Occipital lobe (tissue), 2 donors: ENCODE results near the gene ZFYVE19. TPM values are rescaled to one million over a fixed set of nuclear protein-coding genes. Genes with fewer than 3 reads are reported as not detected.

Source experiments
- DNase-seq: peaks from one replicate; lab custom pipeline; 2025; lab: John Stamatoyannopoulos, UW
- total RNA-seq: library from RNA; depleted of rRNA; stranded (reverse); fragments of >200 nt; gene quantifications from one replicate; pipeline ENCODE4 v1.2.3, GENCODE V29; 2014

The ZFYVE19 gene, protein sequence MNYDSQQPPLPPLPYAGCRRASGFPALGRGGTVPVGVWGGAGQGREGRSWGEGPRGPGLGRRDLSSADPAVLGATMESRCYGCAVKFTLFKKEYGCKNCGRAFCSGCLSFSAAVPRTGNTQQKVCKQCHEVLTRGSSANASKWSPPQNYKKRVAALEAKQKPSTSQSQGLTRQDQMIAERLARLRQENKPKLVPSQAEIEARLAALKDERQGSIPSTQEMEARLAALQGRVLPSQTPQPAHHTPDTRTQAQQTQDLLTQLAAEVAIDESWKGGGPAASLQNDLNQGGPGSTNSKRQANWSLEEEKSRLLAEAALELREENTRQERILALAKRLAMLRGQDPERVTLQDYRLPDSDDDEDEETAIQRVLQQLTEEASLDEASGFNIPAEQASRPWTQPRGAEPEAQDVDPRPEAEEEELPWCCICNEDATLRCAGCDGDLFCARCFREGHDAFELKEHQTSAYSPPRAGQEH
- 21.8 TPM for total RNA-seq

- peak; percentile 98 for DNase-seq
Measured at GRCh38 chr15:40807028-40807887, at the start of gene ZFYVE19, which contains the start of gene DNAJC17. ZFYVE19 (plus strand) TSS chr15:40807089; CDS start chr15:40807590, 501 bp downstream. DNAJC17 (minus strand) TSS chr15:40807473; CDS start chr15:40807446, 27 bp downstream.

DNA sequence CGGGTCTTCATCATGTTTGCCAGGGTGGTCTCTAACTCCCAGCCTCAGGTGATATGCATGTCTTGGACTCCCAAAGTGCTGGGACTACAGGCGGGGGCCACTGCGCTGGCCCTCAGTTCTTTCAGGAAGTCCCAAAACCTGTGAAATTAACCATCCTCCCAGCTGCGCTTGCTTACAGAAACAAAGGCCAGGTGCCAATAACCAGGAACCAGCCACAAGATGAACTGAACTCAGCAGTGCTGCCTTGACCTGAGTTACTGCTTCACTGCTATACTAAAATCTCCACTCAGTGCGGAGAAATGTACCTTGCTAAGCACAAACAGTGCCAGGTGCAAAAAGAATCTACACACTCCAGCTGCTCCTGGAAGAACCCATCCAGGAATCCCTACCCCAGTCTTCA lies 46.9 kb upstream of the ZFYVE19 start:
- no peak for DNase-seq

DNA sequence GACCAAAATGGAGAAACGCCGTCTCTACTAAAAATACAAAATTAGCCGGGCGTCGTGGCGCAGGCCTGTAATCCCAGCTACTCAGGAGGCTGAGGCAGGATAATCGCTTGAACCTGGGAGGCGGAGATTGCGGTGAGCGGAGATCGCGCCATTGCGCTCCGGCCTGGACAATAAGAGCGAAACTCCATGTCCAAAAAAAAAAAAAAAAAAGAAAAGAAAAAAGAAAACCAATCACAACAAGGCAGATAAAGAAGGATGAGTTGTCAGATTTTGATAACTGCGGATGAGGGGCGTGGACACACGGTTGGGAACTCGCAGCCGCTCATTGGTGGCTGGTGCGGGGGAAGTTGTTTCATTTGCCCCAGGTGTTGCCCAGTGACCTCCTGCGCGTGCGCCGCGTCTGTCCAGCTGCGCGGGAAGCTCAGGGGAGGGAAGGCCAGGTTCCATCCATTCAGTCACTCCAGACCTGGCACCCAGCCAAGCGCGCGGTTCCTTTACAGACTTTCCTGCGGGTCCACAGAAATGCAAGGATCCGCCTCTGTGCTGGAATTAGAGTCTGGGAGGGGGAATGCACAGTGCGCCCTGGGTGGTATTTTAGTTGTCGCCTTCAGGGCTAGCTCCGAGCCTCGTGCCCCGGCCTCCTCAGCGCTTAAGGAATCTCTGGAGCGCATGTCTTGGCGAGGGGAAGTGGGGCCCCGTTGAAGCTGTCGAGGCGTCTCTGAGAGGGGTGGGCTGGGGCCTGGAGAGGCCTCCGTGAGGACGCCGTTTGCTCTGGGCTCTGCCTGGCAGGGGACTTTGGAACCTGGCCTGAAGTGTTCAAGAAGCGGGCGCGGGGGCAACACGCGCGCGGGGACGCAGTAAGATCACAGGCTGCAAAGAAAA lies 43.7 kb upstream of the ZFYVE19 start:
- no peak for DNase-seq

- DNase-seq = no peak
Measured at GRCh38 chr15:40763801-40764628, 42.9 kb upstream of the ZFYVE19 start, which contains the start of gene GCHFR. GCHFR (plus strand) TSS chr15:40764068; CDS start chr15:40764181, 113 bp downstream.

DNA sequence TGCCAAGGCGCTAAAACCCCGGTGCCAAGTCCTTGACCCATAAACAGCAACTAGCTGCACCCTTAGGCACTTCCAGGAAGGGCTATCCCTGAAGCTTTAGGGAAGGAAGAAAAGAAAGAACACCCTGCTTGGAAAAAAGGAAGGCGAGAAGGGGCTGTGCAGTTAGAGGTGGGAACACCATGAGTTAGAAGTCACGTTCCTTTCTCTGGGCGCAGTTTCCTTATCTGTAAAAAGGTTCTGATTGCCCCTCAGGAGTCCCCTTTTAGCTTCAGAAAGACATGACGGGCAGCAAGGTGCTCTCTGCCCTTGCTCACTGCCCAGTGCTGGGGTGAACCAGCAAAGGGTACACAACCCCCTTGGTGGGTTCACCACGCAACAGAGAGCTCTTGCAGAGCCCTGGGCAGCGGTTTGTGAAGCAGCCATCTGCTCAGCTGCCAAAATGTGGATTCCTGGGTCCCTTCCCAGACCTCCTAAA lies 42.2 kb upstream of the ZFYVE19 start:
- no peak for DNase-seq

- no peak for DNase-seq
Measured at GRCh38 chr15:40766194-40766815, 40.6 kb upstream of the ZFYVE19 start.

GRCh38 chr15:40766906-40767837 lies 39.7 kb upstream of the ZFYVE19 start:
- DNase-seq = no peak

DNA sequence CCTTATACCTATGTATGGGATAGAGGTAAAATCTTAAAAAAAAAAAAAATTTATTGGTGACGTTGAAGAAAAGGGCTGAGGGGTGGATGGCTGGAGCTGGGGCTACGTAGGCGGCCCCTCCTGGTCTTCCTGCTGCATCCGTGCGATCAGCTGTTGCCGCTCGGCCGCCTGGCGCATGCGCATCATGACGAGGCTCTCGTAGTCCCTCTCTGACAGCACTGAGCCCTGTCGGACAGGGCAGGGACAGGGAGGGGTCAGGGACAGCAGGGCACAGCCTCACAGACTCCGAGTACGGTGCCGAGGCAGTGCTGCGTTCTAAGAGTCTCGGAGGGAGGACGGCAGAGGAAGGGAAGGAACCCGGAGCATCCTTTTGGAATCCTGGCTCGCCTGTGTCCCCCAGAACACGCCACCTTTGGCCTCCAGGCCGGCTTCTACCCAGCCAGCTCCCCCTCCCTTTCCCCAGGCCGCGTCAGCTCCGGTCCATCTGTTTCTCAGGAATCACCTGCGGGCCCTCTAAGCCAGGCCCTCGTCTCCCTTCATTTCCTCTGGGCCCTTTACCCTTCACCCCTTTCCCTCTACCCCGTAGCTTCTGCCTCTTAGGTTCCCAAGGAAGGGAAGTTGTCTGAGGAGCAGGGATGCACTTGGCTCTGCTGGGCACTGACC lies 38.9 kb upstream of the ZFYVE19 start:
- no peak for DNase-seq

DNA sequence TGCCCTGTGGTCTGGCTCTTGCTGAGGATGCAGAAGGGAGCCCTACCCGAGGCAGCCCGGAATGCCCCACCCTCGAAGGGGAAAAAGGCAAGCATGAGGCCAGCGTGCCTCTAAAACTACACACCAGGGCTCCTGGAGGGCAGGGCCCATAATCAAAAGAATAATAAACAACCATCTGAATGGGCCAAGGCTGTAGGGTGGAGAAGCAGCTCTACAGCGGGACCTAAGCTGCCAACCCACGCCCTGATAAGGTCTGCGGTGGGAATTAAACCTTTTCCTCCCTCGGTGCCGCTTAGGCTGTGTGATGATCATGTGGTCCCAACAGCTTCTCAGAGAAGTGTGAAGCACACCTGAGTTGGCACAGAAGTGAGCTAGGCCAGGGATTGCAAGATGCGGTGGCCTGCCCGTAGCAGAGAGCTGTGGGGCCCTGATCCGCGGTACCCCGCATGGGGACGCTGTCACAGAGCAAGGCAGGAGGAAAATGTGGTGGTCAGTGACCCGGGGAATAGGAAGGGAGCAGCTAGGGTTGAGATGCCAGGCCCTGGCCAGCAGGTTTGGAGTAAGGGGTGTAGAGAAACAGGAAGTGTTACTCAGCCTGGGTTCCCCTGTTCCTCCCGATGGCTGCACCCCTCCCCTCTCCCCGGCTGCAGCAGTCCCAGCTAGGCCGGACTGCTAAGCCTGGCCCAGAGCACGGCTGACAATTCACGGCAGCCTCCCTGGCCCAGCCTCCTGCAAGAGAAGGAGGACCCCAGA lies 38.2 kb upstream of the ZFYVE19 start:
- DNase-seq = no peak

DNA sequence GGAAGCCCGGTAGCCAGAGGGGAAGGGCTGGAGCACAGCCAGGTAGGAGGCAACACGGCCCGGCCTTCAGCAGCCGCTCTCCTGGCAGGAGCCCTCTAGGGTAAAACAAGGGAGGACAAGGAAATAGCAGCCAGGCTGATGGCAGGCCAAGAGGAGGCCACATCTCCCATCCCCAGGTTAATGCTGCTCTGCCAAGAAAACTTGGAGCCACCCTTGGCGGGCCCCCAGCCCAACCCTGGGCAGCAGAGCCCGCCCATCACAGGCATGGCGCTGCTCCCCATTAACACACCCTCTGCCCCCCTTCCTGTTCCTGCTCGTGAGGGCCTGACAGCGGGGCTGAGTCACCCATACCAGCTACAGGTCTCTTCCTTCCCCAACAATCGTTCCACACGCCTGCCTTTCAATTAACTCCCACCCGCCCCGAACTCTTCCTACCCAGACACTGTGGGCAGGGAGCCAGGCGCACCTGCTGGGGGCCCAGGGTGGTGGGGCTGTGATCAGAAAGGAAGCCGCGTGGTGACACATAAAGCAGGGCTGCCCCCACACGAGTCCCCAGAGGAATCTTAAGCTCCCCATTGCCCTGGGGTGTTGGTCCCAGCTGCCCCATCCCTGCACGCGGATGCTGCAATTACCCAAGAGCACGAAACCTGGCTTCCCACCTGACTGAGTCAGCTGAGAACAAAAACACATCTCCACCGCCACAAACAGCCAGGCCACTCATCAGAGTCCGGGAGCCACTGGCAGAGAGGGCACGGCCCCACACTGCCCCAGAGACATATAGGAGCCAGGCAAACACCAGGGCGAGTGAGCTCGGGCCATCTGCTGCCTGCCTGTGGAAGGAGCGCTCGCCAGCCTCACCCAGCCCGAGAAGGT lies 37.4 kb upstream of the ZFYVE19 start, which contains the start of gene C15orf62:
TSS of gene C15orf62 (plus strand) at position 707 of the 873 bp plus-strand sequence. CDS start 516 bp downstream, outside the sequence.
- peak; percentile 24 for DNase-seq

DNA sequence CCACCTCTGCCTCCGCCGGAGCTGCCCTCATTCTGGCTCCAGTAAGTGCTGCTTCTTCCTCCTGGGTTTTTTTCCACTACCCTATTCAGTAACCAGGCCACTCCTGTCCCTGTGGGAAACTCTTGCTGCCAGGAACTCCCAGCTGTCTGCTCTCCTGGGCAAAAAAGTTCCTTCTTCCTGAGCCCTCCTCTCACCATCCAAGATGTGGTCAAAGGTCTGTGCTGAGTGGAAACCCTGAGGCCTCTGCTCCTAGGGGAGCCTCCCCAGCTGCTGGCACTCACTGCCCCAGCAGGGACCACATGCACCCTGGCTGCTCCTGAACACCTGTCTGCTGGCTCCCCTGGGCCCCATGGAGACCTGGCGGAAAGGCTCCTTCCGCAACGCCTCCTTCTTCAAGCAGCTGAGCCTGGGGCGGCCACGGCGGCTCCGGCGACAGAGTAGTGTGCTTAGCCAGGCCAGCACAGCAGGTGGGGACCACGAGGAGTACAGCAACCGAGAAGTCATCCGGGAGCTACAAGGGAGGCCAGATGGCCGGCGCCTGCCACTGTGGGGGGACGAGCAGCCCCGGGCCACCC lies 36.7 kb upstream of the ZFYVE19 start:
- DNase-seq = no peak

- no peak for DNase-seq
Measured at GRCh38 chr15:40771242-40771641, 35.6 kb upstream of the ZFYVE19 start.

DNA sequence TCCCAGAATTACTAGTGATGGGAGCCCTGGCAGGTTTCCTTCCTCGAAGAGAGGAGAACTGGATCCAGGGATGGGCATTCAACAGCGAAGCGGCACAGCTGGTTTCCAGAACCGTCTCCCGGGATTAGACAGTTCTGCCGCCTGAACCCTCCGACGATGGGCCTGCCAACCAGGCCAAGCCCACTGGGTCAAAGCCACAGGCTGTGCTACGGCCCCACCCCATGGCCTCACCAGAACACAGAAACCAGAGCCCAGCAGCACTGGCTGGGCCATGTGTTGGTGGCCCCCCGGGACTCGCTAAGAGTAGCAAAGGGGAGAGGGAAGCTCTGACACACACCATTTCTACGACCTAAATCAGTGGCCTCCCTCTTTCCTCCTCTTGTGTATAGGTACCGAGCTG lies 34.9 kb upstream of the ZFYVE19 start:
- DNase-seq = no peak

DNA sequence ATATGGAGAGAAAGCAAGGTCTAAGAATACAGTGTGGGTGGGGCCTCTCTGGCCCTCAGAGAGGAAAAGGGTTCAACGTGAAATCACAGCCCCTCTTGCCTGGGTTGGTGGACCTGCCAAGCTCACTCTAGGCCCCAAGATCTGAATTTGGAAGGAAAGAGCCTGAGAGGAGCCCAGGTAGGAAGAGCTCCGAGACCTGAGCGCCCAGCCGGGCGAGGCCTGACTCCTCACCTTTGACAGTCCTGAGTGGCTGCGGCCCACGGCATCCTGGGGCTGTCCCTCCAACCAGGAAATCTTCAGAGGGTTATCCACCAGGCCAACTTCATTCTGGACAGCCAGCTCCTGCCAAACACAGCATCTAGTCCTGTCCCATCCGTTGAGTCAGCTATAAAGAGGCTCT lies 33.4 kb upstream of the ZFYVE19 start:
- DNase-seq = no peak

DNA sequence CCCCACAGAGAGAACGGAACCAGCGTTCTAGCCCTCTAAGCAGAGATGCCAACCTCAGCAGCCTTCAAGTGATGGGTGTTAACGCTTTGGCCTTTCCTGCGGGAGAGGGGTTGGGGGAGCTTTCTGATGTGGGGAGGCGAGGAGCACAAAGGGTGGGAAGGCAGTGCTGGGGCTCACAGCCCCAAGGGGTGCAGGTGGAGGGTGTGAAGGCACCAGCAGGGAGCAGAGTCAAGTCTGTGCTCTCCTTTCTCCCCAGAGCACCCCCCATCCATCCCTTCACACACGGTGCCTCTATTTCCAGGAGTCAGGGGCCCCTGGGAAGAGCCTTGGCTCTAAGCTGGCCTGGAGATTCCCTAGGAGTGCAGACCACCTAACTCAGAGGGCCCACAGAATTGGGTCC lies 33.0 kb upstream of the ZFYVE19 start:
- DNase-seq = no peak

GRCh38 chr15:40775007-40775406 lies 31.9 kb upstream of the ZFYVE19 start:
- no peak for DNase-seq
